AG04449 (cell line): ENCODE data around the gene TTLL5.

Experiments used
- CTCF ChIA-PET: fragments of 350-600 bp; formaldehyde crosslinking; extraction: SDS; loops from one replicate; lab custom pipeline; 2021; ENCODE audit warnings: antibody characterized with exemption; lab: Yijun Ruan, JAX
- POLR2A ChIA-PET: fragments of 400-600, 350-600 bp; formaldehyde crosslinking; extraction: SDS; loops from one replicate; lab custom pipeline; 2020; ENCODE audit warnings: antibody characterized with exemption, inconsistent platforms; lab: Yijun Ruan, JAX
- DNase-seq: peaks from one replicate; pipeline ENCODE4 v3.0.0-alpha.2; 2010; ENCODE audit warnings: low read depth, low spot score
- H3K4me3 ChIP-seq: 2 replicates; pipeline ENCODE4 v1.5.1; 2011; ENCODE audit warnings: low read depth, mild to moderate bottlenecking, control low read depth, low read length
- TF ChIP-seq, protein P1 (sequence below): IDR thresholded peaks from one replicate; pipeline ENCODE4 v1.5.1; 2011; ENCODE audit warnings: mild to moderate bottlenecking, moderate library complexity, low read length, control low read depth, inconsistent platforms; ENCODE audit not compliant: insufficient read depth; ENCODE audit errors: missing control alignments

The TTLL5 gene

DNA sequence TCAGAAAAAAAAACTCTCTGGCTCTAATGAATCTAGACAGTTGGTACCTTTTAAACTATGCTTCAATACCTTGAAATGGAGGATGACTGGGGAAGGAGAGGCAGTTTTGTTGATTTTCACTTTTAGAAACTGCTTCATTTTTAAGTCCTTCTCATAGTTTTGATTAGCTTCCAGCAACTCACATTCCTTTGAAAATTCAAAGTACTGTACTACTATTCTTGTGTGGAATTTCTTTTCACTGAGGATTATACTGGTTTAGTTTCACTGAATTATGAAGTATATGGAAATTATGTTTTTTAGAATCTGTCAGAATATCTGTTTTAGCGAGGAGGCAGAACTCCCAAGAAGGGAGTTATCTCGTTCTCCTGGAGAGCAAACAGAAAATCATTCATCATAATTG is 204.5 kb downstream of the TTLL5 start:
- no peak overlapping the region for H3K4me3 ChIP-seq
- no peak for DNase-seq
- CTCF ChIA-PET, result interaction anchor here (1.1 to 1.6 kb wide), 3 partner anchors 71 to 117 kb away, joined by 3 to 4 read pairs (median 3); partner anchors contain the start of gene TGFB3
- POLR2A ChIA-PET, result no interaction called here
- TF ChIP-seq, protein P1, sequence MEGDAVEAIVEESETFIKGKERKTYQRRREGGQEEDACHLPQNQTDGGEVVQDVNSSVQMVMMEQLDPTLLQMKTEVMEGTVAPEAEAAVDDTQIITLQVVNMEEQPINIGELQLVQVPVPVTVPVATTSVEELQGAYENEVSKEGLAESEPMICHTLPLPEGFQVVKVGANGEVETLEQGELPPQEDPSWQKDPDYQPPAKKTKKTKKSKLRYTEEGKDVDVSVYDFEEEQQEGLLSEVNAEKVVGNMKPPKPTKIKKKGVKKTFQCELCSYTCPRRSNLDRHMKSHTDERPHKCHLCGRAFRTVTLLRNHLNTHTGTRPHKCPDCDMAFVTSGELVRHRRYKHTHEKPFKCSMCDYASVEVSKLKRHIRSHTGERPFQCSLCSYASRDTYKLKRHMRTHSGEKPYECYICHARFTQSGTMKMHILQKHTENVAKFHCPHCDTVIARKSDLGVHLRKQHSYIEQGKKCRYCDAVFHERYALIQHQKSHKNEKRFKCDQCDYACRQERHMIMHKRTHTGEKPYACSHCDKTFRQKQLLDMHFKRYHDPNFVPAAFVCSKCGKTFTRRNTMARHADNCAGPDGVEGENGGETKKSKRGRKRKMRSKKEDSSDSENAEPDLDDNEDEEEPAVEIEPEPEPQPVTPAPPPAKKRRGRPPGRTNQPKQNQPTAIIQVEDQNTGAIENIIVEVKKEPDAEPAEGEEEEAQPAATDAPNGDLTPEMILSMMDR, result no peak

GRCh38 chr14:75866970-75867369 is 205.9 kb downstream of the TTLL5 start:
- CTCF ChIA-PET, result interaction anchor here (1.6 to 3.6 kb wide), 2 partner anchors 39 to 115 kb away, joined by 4 to 20 read pairs; partner anchors contain the start of gene TGFB3
- DNase-seq, result no peak
- TF ChIP-seq, protein P1, result no peak
- H3K4me3 ChIP-seq, result no peak overlapping the region
- POLR2A ChIA-PET, result interaction anchor here (1.2 kb wide), 1 partner anchor 35 kb away, joined by 4 read pairs; no protein-coding TSS in a partner anchor

DNA sequence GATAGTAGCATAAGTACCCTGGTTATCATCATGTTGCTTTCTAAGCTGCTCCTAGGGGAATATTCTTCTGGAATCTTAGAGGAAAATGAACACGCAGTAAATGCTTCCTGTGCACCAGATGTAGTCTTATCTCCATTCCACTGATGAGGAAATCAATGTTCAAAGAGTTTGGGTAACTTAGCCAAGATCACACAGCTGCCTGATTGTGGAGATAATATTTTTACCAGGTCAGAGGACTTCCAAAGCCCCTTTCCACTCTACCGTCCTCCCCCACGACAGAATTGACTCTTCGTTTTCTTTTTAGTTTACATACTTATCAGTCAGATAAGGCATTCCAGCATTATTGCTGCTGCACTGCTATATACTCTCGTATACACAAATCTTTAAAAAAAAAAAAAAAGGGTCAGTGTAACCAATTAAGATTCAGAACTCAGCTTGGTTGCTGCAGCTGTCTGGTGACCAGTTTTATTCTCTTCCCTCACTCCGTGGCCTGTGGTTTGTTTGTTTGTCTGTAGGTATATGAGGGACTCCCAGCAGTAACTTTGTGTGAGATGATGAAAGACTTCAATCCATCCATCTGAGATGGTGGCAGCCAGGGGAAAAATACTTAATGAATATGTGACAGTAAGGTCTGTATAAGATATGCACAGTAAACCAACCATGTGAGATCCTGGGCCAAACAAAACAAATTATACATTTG is 210.3 kb downstream of the TTLL5 start:
- CTCF ChIA-PET, result interaction anchor here (0.5 to 1.2 kb wide), 2 partner anchors 36 to 108 kb away, joined by 3 to 4 read pairs; no protein-coding TSS in a partner anchor

GRCh38 chr14:75875958-75876357 is 214.9 kb downstream of the TTLL5 start:
- ChIA-PET CTCF (interaction anchor here (1.3 to 1.8 kb wide), 5 partner anchors 7 to 81 kb away, joined by 3 to 8 read pairs (median 4); no protein-coding TSS in a partner anchor), POLR2A (no interaction called here)
- H3K4me3 ChIP-seq, result no peak overlapping the region
- DNase-seq, result no peak
- TF ChIP-seq, protein P1, result no peak

More for the DNA sequence above, 210.3 kb downstream of the TTLL5 start:
- TF ChIP-seq, protein P1, result no peak
- no peak for DNase-seq
- no peak overlapping the region for H3K4me3 ChIP-seq
- POLR2A ChIA-PET, result no interaction called here

GRCh38 chr14:75876530-75876929 is 215.5 kb downstream of the TTLL5 start:
- H3K4me3 ChIP-seq, result no peak overlapping the region
- TF ChIP-seq, protein P1, result no peak
- ChIA-PET CTCF (interaction anchor here (1.0 to 1.8 kb wide), 6 partner anchors 8 to 106 kb away, joined by 3 to 8 read pairs (median 4); no protein-coding TSS in a partner anchor), POLR2A (no interaction called here)
- DNase-seq, result no peak

- H3K4me3 ChIP-seq, result no peak overlapping the region
- DNase-seq, result peak; percentile 84
- TF ChIP-seq, protein P1, result no peak
- POLR2A ChIA-PET, result interaction anchor here (1.0 kb wide), 1 partner anchor 45 kb away, joined by 3 read pairs; no protein-coding TSS in a partner anchor
- CTCF ChIA-PET, result interaction anchor here (1.0 to 1.8 kb wide), 5 partner anchors 9 to 105 kb away, joined by 3 to 8 read pairs (median 4); no protein-coding TSS in a partner anchor
These were observed 216.2 kb downstream of the TTLL5 start for GRCh38 chr14:75877292-75877691.
